NCI-H187 treated with DMSO at 0.1 percent for 48 hours (cell line): ENCODE measurements around the gene EVA1A.

ENCODE experiments used
- DNase-seq: peaks from one replicate; lab custom pipeline; 2025; lab: John Stamatoyannopoulos, UW

Gene EVA1A

GRCh38 chr2:75589391-75590105 lies 28.8 kb upstream of the EVA1A start:
- DNase-seq, result no peak

- DNase-seq, result peak; percentile 11
Observed at GRCh38 chr2:75587954-75588587, 27.3 kb upstream of the EVA1A start.

GRCh38 chr2:75586971-75587370 lies 26.2 kb upstream of the EVA1A start:
- no peak for DNase-seq

- DNase-seq, result no peak
Observed at GRCh38 chr2:75582840-75583239, 22.1 kb upstream of the EVA1A start.

- no peak for DNase-seq
Observed at GRCh38 chr2:75580606-75581005, 19.9 kb upstream of the EVA1A start.

- no peak for DNase-seq
Observed at GRCh38 chr2:75580156-75580555, 19.4 kb upstream of the EVA1A start.

- no peak for DNase-seq
Observed at GRCh38 chr2:75579186-75579585, 18.4 kb upstream of the EVA1A start.

- DNase-seq, result no peak
Observed at GRCh38 chr2:75577280-75577679, 16.5 kb upstream of the EVA1A start.

GRCh38 chr2:75574106-75574505 lies 13.4 kb upstream of the EVA1A start:
- DNase-seq, result no peak

GRCh38 chr2:75573145-75573878 lies 12.6 kb upstream of the EVA1A start:
- no peak for DNase-seq

GRCh38 chr2:75571730-75572430 lies 11.1 kb upstream of the EVA1A start:
- DNase-seq, result no peak

GRCh38 chr2:75570948-75571729 lies 10.4 kb upstream of the EVA1A start:
- no peak for DNase-seq

GRCh38 chr2:75570024-75570947 lies 9.5 kb upstream of the EVA1A start:
- no peak for DNase-seq

- no peak for DNase-seq
Observed at GRCh38 chr2:75569546-75569945, 8.8 kb upstream of the EVA1A start.

- no peak for DNase-seq
Observed at GRCh38 chr2:75568174-75568573, 7.4 kb upstream of the EVA1A start.

GRCh38 chr2:75565472-75566462 lies 5.0 kb upstream of the EVA1A start:
- DNase-seq, result no peak

GRCh38 chr2:75564713-75565359 lies 4.1 kb upstream of the EVA1A start:
- no peak for DNase-seq

- DNase-seq, result no peak
Observed at GRCh38 chr2:75564026-75564688, 3.4 kb upstream of the EVA1A start.
